ENCODE measurements around the gene SMAD5.

The SMAD5 gene

DNA sequence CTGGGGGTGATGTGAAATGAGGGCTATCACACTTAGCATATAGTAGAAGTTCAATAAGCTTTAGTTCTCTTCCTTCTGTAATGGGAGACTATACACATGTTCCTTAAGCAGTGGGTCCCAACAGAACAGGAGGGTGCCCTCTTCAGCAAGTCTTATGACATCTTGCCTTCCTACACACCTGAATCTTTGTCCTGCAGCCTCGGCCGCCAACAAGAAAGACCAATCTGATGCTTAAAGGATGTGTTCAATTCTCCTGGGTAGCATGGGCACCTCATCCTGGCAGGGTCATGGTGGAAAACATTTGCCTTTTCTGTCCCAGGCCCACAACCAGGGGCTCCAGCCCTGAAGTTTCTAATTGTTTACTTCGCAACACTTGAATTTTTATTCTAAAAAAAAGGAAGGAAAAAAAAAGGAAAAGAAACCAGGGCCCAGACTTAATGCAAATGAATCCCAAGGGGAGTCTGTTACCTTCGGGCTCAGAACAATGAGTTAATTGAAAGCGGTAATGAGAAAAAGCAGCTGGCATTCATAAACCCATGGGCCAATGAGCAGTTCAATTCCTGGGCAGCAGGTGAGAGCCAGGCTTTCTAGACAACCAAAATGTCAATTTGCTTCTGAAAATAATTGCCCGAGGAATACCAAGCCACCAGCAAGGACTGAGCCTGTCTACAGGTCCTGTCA is 26.2 kb upstream of the SMAD5 start:
- TF ChIP-seq, protein P1, sequence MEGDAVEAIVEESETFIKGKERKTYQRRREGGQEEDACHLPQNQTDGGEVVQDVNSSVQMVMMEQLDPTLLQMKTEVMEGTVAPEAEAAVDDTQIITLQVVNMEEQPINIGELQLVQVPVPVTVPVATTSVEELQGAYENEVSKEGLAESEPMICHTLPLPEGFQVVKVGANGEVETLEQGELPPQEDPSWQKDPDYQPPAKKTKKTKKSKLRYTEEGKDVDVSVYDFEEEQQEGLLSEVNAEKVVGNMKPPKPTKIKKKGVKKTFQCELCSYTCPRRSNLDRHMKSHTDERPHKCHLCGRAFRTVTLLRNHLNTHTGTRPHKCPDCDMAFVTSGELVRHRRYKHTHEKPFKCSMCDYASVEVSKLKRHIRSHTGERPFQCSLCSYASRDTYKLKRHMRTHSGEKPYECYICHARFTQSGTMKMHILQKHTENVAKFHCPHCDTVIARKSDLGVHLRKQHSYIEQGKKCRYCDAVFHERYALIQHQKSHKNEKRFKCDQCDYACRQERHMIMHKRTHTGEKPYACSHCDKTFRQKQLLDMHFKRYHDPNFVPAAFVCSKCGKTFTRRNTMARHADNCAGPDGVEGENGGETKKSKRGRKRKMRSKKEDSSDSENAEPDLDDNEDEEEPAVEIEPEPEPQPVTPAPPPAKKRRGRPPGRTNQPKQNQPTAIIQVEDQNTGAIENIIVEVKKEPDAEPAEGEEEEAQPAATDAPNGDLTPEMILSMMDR (IDR thresholded peaks at IDR 0.05; ENCODE audit: low read depth, low read length): no peak
- H3K4me3 ChIP-seq (ENCODE audit: low read depth, low read length): no peak overlapping the region

DNA sequence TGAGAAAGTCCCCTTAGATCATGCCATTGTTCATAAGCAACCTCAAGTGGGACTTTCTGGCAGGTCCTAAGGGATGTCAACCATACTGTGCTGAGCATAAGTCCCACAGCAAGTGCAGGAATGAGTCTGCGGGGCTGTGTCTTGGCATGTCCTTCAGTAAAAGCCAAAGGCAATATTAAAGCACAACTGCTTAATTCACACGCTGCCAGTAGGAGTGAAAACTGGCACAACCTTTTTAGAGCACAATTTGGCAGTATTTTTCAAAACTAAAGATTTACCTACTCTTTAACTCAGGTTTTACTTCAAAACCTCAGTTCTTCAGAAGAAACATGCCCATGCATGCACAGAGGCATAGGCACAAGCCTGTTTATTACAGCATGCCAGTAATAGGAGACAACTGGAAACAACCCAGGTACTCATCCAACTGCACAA is 24.4 kb upstream of the SMAD5 start:
- H3K4me3 ChIP-seq (ENCODE audit: low read depth, low read length): no peak overlapping the region
- TF ChIP-seq, protein P1 (IDR thresholded peaks at IDR 0.05; ENCODE audit: low read depth, low read length): no peak

DNA sequence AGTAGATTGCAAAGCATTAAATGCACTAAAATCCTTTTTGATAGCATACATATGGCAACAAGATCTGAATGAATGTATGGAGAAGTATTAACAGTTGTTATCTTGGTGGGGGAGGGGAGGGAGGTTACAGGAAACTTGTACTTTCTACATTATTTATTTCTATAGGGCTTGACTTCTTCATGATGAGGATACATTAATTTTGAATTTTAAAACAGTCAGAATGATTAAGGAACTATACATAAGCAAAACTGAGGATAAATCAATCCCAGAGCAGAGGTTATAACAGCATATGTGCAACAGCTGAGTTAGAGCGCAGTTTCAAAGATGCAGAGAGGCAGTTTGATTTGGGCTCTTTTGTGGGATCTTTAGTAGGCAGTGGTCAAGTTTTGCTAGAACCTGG is 23.9 kb upstream of the SMAD5 start:
- H3K4me3 ChIP-seq (ENCODE audit: low read depth, low read length): no peak overlapping the region
- TF ChIP-seq, protein P1 (IDR thresholded peaks at IDR 0.05; ENCODE audit: low read depth, low read length): no peak

DNA sequence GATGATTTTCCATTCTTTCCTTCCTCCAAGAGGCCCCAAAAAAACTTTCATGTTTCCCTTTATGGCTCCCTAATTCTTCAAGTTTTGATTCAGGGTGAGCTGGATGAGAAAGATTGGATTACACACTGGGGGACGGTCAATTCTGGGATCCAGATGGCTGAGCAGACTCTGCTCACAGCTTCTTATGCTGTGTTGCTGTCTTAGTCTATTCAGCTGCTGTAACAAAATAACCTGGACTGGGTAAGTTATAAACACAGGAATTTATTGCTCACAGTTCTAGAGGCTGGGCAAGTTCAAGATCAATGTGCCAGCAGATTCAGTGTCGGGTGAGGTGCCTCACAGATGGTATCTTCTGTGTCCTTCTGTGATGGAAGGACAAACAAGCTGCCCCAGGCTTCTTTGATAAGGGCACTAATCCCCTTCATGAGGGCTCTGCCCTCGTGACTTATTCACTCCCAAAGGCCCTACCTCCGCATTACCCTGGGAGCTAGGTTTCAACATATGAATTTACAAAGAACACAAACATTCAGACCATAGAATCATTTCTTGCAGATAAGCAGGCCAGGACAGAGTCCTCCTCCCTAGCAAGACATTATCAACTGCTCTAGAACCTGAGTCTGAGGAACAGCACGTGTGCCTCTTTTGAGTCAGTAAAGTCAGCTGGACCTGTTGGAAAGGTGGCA is 23.1 kb upstream of the SMAD5 start:
- H3K4me3 ChIP-seq (ENCODE audit: low read depth, low read length): no peak overlapping the region
- TF ChIP-seq, protein P1 (IDR thresholded peaks at IDR 0.05; ENCODE audit: low read depth, low read length): no peak

DNA sequence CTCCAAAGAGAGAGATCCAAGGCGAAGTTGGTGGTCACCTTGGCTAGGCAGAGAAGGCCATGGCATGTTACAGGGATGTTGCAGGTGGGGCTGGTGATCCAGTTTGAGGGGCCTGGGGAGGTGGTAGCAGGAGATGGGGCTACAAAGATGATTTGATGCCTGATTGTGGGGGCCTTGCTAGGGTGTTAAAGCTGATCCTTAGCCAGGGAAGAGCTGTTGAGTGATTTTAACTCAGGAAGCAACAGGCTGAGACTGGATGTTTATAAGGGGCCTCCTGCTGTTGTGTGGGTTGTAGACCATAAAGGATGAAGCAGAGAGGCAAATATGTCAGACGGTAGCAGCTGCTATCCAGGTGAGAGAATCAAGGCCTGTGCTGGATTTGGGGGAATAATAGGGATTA is 19.0 kb upstream of the SMAD5 start:
- TF ChIP-seq, protein P1 (IDR thresholded peaks at IDR 0.05; ENCODE audit: low read depth, low read length): no peak
- no peak overlapping the region for H3K4me3 ChIP-seq (ENCODE audit: low read depth, low read length)

DNA sequence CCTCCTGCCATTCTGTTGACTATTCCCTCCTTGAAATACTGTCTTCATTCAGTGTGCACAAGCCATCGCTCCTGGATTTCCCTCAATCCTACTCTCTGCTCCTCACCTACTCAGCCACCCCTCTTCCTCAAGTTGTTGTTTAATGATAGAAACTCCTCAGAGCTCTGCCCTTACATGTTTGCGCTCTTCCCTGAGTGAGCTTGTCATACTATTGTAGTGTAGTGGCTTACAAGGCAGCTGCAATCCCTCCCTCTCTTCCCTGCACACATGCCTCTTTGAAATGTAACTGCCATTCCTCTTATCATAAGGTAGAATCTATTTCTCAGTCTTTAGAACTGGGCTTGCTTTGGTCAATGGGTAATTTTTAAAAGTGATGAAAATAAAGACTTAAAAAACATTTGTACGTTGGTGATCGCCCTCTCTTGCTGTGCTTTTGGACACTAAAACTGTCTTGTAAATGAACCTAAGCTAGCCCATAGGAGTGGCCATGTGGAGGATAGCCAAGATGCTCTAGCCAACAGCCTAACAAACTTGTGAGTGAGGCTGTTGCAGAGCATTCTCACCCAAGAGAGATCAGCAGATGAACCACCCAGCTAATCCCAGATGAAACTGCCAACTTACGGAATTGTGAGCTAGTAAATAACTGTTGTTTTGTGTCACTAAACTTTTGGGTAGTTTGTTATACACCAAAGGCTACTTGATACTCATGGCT is 18.1 kb upstream of the SMAD5 start:
- TF ChIP-seq, protein P1 (IDR thresholded peaks at IDR 0.05; ENCODE audit: low read depth, low read length): no peak
- no peak overlapping the region for H3K4me3 ChIP-seq (ENCODE audit: low read depth, low read length)
